Measurements from ENCODE around the gene UBN1.

DNA sequence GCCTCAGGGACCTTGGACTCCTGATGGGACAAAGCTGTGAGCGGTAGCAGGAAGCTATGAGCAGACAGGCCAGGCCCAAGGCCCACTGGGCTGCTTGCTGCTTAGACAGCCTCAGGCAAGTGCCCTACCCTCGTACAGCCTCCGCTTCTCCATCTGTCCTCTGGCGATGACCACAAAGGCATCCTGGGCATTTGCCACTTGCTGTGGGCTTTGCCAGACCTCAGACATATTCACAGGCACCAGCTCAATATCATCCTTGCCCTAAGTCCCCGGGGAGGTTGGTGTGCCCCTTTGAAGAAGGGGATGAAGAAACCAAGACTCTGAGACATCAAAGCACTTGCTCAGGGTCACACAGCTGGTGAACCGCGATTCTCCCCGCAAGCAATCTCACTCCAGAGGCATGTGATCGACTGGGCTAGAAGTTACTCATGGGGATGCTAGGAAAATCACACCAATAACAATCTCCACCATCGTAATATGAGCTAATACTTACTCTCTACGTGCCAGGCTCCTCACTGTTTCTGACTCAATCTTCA, 68.0 kb downstream of the UBN1 start:
- TF ChIP-seq, protein P1, sequence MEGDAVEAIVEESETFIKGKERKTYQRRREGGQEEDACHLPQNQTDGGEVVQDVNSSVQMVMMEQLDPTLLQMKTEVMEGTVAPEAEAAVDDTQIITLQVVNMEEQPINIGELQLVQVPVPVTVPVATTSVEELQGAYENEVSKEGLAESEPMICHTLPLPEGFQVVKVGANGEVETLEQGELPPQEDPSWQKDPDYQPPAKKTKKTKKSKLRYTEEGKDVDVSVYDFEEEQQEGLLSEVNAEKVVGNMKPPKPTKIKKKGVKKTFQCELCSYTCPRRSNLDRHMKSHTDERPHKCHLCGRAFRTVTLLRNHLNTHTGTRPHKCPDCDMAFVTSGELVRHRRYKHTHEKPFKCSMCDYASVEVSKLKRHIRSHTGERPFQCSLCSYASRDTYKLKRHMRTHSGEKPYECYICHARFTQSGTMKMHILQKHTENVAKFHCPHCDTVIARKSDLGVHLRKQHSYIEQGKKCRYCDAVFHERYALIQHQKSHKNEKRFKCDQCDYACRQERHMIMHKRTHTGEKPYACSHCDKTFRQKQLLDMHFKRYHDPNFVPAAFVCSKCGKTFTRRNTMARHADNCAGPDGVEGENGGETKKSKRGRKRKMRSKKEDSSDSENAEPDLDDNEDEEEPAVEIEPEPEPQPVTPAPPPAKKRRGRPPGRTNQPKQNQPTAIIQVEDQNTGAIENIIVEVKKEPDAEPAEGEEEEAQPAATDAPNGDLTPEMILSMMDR (IDR thresholded peaks at IDR 0.05; ENCODE audit: extremely low read depth in 1 of 2, insufficient read depth in 1 of 2, low read depth in 1 of 2, low read length in 2 of 2), result no peak
- TF ChIP-seq MYC (IDR thresholded peaks at IDR 0.05; ENCODE audit: low read depth, low read length), result no peak
- TF ChIP-seq EZH2 (IDR thresholded peaks at IDR 0.05; ENCODE audit: borderline replicate concordance, low read depth, low read length, severe bottlenecking), result no peak

All from endothelial cell of umbilical vein (primary cell).